ENCODE data around the gene GFRA4. TPM values are rescaled to one million over a fixed set of nuclear protein-coding genes. Genes with fewer than 3 reads are reported as not detected.
A peak's percentile ranks its signal among the peaks of the same experiment; 100 is the strongest.

GFRA4 gene, protein sequence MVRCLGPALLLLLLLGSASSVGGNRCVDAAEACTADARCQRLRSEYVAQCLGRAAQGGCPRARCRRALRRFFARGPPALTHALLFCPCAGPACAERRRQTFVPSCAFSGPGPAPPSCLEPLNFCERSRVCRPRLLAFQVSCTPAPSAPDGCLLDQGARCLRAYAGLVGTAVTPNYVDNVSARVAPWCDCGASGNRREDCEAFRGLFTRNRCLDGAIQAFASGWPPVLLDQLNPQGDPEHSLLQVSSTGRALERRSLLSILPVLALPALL
- not detected in 2 replicates for total RNA-seq (2014; rRNA removed)
- not detected for polyA plus RNA-seq (2012)

DNA sequence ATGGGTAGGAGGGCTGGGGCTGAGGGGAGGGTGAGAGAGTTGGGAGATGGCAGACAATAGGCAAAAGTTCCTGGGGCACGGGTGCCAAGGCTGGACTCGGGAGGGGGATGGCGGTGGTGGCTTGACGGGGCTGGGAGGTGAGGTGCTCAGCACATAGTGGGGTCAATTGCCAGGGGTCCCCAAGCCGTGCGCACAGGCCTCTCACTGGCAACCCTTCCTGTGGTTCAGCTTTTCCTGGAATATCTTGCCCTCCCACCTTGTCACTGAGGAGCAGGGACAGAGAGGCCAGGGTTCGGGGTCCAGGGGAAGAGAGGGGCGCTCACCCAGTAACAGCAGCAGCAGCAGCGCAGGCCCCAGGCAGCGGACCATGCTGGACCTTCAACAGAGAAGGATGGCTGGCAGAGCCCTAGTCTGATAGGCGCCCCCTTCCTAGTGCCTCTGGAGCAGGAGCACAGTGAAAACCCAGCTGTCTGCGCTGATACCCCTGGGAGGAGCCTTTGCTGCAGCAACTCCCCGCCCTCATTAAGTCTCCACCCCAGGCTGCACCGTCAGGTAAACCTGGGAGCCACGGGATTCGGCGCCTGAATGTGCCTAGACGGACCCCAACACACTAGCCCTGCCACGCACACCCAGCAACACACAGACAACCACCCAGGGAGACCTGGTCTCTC, at the start of gene GFRA4:
TSS of gene GFRA4 (minus strand) at position 369 of the 671 bp plus-strand sequence. CDS start at position 369, 0 bp downstream.
- no peak for DNase-seq (ENCODE audit: low read depth)

DNA sequence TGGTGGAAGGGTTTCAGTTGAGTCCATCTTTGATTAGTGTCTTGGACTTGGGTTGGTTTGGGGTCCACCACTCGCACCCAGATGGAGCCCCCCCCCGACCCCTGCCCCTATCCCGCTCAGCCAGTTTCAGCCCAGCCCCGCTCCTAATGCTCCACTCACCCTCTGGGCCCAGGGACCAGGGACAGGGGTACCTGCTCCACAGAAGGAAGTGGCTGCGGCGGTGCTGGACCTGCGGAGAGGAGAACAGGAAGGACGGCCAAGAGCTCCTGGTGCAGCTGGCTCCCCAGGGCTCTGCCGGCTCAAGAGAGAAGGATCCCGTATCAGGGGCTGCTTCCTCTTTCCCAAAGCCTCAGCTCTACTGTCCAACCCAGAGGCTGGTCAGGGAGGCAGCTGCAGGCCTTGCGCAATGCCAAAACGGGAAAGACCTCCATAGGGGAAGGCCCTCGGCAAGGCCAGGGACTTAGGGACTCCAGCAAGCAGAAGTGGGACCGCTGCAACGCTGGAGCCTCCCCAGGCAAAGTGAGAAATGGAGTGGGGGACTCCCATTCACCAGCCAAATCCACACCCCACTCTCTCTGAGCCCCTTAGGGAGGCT, 49.2 kb upstream of the GFRA4 start, which contains the start of gene SIGLEC1:
TSS of gene SIGLEC1 (minus strand) at position 322 of the 595 bp plus-strand sequence. CDS start 5,472 bp downstream, outside the sequence.
- DNase-seq (ENCODE audit: low read depth): no peak

DNA sequence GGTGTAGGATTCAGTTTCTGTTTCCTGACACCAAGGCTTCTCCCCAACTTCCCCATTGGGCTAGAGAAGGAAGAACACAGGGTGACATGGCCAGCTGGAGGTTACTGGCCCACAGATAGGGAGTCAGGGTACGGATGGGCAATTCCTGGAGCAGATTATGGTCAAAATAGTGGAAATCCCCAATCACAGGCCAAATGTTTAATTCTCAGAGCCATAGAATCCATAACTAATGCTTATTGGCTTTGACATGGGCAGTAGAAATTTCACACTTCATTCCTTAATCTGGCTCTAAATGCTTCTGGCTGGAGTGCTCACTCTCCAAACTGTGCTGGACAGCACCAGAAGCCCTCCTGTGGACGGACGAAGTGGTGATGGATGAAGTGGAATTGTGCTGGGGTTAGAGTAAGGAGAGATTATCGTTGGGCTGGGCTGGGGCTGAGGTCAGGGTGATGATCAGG, 48.3 kb upstream of the GFRA4 start:
- no peak for DNase-seq (ENCODE audit: low read depth)

DNA sequence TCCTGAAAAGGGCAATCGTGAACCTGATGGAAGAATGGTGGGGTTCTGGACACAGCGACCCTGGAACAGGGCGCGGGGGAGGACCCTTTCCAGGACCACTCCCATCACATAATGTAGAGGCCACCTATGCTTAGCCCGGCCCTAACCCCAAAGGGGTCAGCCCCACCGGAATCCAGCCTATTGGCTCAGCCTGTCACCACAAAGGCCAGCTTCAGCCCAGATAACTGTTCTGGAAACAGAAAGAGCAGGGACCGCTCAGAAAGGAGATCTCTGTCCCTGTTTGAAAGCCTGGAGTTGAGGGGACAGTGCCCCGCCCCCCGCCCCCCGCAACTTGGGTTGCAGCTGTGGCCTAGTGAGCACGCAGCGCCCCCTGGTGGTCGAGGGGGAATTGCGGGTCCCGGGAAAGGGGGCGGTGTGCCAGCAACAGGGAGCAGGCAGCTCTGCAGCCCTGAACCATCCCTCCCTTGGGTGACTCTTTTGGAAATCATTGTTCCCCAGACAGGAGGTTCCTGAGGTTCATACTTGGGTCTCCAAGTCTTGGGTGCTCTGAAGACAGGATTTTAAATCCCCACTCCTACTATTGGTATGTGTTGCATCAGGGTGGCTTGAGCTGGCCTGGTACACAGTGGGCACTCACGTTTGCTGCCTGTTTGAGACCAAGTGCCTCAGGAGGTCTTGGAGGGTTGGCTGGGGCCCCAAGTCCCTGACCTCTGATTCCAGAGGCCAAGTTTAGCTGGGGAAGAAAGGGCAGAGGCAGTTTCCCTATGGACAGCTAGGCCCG, 47.7 kb upstream of the GFRA4 start:
- DNase-seq (ENCODE audit: low read depth): peak; percentile 38

DNA sequence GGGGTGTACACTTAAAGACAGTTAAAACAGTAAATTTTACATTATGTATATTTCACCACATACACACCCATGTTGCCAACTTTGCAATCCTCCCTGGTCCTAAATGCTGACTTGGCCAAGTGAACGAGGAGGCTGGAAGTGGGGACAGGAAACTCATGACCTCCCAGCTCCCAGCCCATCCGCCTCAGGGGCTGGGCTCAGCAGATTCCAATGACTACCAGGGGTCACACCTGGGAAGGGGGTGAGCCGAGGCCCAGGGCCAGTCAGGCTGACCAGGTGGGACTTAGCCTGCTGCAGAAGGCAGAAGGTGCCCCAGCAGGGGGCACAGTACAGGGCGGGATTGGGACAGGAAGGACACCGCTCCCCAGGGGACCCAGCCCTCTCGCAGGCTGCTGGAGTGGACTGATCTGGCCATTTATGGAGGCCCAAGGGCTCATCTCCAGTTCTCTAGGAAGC, 46.8 kb upstream of the GFRA4 start:
- DNase-seq (ENCODE audit: low read depth): no peak

DNA sequence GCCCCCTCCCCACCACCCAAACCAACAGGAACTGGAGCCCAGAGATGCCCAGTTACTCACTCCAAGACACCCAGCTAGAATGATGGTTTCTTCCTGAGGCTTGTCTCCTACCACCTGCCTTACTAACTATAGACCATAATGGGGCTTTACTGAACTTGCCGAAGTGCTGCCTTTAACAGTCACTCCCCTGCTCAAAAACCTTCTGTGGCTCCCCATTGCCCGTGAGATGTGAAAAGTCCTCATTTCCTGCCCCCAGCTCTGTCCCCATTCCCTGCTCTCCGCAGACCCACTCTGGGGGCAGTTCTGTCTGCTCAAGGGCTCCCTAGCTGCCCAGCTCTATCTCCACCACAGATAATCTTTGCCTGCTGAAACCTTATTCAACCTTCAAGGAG, 44.3 kb upstream of the GFRA4 start:
- no peak for DNase-seq (ENCODE audit: low read depth)

DNA sequence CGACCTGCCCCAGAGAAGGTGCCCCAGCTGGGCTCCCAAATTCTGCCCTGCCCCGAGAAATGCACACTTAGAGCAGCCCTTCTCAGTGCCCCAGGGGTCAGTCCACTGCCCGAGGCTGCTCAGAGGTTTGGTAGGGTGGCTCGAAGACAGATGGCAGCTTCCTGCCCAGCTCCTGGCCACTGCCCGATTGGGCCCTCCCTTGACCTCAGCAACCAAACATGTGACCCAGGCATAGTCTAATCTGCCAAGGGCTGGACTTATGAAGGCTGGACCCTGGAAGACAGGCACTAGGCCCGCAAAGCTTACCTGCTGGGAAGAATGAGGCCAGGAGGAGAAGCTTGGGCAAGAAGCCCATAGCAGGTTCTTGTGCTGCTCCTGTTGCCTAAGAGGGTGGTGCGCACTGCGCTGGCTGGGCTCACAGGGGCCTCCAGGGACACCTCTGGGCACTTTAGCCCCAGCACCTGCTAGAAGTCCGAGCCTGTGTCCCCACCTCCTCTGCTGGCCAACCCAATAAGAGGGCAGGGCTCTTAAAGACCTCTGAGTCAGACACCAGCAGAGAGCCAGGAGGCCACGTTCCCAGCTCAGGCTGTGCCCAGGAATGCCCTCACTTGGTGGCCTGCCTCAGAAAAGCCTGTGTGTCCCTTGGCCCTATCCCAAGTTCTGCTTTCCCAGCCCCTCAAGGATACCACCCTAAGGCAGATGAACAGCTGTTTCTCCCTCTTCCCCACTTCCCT, 43.7 kb upstream of the GFRA4 start:
- DNase-seq (ENCODE audit: low read depth): peak; percentile 39

DNA sequence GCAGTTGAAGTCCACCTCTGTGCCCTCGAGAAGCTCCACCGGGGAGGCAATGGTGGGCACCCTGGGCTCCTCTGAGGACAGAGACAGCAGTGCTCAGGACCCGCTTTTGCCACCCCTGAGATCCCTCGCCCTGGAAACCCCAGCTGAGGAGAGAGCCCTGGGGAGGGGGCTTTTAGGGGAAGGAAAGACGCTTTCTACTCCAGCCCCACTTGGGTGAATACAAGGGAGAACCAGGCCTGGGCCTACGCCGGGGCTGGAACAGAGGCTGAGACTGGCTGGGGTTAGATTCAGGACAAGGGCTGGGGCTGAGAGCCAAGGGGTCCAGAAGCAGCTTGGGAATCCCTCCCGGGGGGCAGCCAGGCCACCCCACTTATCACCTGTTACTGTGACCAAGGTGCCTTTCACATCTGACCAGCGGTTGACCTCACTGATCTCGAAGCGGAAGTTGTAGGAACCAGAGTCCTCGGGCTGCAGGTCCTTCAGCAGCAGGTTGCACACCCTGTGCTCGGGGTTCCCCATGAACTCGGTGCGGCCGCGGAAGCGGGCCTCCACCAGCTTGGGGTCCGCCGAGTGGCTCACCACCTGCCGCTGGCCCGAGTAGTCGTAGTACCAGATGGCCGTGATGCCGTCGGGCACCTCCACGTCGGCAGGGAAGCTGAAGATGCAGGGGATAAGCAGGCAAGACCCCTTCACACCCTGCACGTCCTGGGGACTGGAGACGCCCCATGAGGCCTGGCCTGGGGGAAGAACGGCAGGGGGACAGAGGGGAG, 43.0 kb upstream of the GFRA4 start:
- DNase-seq (ENCODE audit: low read depth): no peak

DNA sequence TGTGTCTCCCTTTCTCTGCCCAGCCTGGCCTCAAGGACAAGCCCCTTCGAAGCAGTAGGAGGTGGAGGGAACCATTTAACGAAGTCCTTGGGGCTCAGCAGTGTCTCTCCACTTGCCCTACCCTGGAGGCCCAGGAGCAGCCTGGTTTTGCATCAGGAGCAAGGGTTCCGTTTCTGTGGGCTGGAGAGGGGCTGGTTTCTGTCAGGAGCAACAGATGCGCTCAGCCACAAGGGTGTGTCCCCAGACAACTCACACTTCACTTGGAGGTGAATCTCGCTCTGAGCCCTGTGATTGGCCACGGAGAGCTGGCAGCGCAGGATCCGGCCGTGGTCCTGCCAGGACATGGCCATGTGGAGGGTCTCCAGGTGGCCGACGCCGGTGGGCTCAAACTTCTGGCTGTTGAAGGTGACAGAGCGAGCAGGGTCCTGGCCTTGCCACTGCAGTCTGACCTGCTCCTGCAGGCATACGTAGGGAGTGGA, 42.3 kb upstream of the GFRA4 start:
- DNase-seq (ENCODE audit: low read depth): no peak

DNA sequence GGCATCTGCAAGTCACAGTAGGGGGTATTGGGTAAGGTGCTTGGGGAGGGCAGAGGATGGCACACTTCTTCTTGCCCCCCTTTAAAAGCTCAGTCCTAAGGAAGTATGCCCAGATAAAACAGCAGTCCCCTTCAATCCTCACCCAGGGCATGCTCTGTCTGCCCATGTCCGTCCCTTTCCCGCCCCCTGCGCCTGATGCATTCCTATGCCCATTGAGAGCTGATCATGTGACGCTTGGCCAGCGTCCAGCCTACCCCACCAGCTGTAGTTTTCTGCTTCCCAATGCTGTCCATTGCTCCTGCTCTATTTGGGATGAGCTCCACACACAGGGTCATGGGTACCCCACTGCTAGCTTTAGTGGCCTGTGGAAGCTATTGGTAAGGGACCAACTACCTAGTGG, 40.9 kb upstream of the GFRA4 start:
- DNase-seq (ENCODE audit: low read depth): no peak

DNA sequence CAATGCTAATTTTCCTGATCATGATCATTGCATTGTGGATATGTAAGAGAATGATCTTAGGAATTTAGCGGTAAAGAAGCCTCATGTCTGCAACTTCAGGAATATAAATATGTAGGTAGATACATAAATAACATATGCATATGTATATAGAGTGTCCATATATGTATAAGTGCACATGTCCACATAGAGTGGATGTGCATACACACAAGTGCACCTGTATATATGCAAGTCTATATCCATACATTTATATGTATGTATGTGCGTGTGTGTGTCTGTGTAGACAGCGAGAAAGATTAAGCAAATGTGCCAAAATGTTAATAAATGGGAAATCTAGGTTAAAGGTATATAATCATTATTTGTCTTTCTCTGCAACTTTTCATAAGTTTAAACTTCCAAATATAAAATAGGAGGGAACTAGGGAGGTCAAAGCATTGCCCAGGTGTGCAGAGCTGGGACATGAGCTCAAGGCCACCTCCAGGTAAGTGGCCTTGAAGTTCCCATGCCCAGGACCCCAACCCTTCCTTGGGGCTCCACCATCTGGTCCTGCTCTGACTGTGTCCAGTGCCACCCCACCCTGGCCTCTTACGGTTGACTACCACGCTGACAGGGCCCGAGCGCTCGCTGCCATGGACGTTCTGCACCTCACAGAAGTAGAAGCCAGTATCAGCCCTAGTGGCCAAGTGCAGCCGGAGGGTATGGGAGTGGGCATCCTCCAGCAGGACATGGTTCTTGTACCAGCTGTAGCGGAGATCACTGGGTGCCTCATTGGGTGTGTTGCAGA, 39.6 kb upstream of the GFRA4 start:
- no peak for DNase-seq (ENCODE audit: low read depth)

DNA sequence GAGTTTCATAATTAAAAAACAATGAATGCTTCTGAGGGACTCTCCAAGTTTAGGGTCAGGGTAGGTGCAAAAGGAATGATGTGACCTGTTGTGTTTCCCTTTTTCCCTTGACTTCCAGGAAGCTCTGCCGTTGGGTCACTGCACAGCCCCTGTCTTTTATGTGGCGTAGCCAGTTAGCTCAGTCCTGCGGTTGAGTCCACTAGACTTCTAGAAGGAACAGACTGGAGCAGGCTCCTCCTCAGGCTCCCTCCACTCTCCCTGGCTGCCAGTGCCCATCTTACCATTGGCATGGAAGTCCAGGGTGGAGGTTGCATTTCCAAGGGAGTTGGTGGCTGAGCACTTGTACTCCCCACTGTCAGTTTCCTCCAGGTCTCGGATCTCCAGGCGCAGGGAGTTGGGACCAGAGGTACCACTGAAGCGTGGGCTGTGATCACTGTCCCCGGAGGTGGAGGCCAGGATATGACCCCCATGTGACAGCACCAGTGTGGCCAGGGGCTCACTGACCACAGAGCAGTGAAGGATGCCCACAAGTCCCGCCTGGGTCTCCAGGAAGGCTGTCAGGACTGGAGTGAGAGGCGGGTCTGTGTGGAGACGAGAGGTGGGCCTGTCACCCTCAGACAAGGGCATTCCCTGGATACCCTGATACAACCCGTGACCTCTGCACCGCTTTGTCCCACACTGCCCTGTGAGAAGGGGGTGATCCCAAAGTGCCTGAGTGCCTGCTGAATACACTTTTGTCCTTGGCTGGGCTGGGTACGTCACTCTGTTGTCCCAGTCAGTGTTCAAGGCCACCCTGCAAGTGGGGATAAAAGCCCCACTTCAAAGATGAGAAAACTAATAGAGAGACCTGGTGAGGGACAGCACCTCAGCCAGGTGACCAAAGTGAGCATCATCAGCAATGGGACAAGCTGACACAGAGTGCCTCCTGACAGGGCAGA, 38.1 kb upstream of the GFRA4 start:
- no peak for DNase-seq (ENCODE audit: low read depth)

DNA sequence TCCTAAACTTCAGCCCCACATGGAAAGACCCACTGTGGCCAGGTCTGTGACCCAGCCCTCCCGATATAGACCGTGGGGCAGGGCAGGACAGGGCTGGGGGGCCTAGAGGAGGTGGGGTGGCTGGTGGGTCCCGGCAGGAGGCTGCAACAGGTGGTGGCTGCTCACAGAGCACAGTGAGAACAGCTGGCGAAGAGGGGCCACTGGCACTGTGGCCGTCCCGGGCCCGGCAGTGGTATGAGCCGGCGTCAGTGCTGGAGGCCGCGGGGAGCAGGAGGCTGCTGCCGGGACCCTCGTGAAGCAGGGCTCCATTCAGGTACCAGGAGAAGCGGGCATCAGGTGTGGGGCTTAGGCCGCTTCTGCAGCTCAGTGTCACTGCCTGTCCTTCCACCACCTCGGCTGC, 35.8 kb upstream of the GFRA4 start:
- DNase-seq (ENCODE audit: low read depth): no peak

DNA sequence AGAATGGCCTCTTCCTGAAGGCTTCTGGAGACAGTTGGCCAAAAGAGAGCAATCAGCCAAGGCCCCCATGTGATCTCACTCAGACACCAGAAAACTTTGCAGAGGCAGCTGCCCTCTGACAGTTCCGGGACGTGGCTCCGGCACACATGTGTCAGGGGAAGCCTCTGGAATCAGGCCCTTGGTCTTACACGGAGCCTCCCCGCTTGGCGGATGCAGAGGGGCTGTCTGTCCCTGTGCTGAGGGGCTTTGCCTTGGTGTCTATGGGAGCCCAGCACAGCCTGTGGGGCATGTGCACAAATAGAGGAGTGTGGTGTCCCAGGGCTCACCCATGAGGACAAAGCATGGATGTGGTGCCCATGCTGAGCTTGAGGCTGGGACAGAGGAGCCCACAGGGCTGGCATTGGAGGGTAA, 35.4 kb upstream of the GFRA4 start:
- DNase-seq (ENCODE audit: low read depth): no peak

DNA sequence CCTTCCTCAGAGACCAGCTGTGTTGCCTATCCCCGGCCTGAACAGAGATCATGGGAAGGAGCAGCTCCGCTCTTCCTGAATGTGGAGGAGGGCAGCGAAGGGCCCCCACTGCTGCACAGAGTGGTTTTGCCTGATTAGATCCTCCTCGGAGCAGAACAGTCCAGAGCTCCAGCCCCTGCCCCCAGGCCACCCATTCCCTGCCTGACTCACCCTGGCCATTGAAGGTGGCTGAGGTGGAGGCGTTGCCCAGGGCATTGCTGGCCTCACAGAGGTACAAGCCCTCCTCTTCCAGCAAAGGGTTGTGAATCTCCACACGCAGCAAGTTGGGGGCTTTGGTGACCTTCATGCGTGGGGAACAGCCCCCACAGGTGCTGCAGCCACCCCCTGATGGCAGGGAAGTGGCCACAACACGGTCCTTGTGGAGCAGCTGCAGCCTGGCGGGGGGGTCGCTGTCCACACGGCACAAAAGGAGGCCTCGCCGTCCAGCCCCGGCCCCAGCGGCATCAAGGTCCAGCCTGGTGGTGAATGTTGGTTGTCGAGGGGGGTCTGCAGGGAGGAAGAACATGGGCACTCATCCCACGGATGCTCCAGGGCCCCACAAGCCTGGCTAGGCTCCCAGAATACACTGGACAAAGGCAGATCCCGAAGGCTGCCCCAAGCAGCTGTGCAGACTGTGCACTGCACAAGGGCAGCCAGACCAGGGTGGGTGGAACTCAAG, 34.5 kb upstream of the GFRA4 start:
- DNase-seq (ENCODE audit: low read depth): no peak

DNA sequence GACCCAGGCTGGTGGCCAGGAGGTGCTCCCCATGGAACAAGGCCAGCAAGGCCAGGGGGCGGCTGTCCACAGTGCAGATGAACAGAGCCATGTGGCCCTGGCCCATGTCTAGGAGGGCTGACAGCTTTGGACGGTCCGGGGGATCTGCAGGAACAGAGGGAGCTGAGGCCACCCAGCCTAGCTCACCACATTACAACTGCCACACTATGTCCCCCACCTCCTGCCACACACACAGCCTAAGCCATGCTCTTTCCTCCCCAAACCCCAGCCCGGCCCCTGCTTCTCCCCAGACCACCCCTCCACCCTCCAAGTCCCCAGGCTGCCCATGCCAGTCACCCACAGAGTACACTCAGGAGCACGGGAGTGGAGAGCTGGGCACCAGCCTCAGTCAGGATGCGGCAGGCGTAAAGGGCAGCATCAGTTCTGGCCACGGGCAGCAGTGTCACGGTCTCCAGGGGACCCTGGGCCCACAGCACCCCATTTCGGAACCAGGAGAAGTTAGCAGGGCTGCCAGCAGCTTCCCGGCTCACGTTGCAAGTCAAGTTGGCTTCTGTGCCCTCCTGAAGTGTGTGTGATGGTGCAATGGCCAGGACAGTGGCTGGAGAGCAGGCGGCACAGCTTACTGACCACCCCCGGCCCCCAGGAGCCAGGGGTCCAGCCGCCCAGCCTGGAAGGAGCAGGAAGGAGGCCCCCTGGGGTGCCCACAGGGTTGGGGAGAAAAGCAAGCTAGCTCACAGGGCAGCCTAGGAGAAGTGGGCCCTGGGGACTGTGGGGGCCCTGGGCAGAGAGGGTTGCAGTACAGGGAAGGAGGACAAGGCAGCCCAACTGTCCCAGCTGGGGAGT, 33.8 kb upstream of the GFRA4 start:
- no peak for DNase-seq (ENCODE audit: low read depth)

DNA sequence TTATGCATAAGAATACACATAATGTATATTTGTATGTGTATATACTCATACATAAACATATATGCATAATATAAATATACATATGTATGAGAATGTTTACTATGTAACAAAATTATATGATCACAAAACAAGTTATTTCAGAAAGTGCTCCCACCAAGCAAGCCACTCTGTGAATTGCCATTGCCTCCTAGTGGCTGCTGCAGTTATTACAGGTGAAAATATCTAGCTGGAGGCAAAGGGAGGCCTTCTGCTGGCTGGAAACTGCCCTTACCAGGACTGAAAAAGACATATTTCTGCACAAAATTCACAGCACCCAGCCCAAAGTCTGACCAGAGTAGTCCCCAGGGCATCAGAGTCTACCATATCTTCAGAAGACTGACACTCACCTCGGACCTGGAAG, 33.0 kb upstream of the GFRA4 start:
- no peak for DNase-seq (ENCODE audit: low read depth)
